ENCODE data around the gene CATSPERB.
"Not testable (repeated sequence)": the region's sequence is repeated elsewhere in the genome, so short reads cannot be mapped to it uniquely, and the experiment has no call there.

DNA sequence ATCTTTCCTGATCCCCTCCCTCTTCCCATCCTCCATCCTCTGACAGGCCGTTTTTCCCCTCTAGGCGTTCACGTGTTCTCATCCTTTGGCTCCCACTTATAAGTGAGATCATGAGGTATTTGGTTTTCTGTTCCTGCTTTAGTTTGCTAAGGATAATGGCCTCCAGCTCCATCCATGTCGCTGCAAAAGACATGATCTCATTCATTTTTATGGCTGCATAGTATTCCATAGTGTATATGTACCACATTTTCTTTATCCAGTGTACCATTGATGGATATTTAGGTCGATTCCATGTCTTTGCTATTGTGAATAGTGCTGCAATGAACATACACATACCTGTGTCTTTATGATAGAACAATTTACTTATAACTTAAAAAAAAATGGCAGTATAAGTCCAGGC lies 197.8 kb downstream of the CATSPERB start:
- TF ChIP-seq, protein P1, sequence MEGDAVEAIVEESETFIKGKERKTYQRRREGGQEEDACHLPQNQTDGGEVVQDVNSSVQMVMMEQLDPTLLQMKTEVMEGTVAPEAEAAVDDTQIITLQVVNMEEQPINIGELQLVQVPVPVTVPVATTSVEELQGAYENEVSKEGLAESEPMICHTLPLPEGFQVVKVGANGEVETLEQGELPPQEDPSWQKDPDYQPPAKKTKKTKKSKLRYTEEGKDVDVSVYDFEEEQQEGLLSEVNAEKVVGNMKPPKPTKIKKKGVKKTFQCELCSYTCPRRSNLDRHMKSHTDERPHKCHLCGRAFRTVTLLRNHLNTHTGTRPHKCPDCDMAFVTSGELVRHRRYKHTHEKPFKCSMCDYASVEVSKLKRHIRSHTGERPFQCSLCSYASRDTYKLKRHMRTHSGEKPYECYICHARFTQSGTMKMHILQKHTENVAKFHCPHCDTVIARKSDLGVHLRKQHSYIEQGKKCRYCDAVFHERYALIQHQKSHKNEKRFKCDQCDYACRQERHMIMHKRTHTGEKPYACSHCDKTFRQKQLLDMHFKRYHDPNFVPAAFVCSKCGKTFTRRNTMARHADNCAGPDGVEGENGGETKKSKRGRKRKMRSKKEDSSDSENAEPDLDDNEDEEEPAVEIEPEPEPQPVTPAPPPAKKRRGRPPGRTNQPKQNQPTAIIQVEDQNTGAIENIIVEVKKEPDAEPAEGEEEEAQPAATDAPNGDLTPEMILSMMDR (IDR thresholded peaks at IDR 0.05), result not testable (repeated sequence)
- TF ChIP-seq POLR2AphosphoS5, POLR2A (IDR thresholded peaks at IDR 0.05): not testable (repeated sequence)
